ENCODE data around the gene WDR45B. TPM values are rescaled to one million over a fixed set of nuclear protein-coding genes. Genes with fewer than 3 reads are reported as not detected.

The WDR45B gene
- polyA plus RNA-seq, 1 donor from 2014 or later = 131 TPM

DNA sequence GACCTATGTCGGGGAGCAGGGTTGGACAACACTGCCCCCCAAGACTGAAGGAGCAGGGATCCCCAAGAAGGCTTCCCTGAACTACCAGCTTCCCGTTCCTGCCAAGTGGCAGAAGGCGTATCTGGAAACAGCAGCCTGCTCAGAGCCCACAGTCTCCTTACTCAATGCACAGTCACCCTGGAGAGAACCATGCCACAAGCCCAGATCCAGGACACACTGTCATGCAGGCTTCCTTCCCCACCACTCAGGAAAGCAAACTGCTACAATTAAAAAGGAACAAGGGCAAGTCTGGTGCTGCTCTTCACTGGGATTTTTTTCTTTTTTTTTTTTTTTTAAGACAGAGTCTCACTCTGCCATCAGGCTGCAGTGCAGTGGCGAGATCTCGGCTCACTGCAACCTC, 8.2 kb downstream of the WDR45B start:
- Histone ChIP-seq H3F3A (ENCODE audit: insufficient read depth, low read length, poor library complexity, severe bottlenecking) (no peaks in the 10 kb centered on the region), H3K9me2 (ENCODE audit: insufficient read depth, low read length) (no peaks in the 10 kb centered on the region), H3K27me3 (ENCODE audit: insufficient read depth, low read depth, low read length) (no peaks in the 10 kb centered on the region), H2AFZ (ENCODE audit: low read depth, low read length) (no peak overlapping the region), H3K36me3 (ENCODE audit: insufficient read depth, low read length) (no peaks in the 10 kb centered on the region), H3K4me3 (ENCODE audit: low read length) (no peak overlapping the region), H4K20me1 (ENCODE audit: insufficient read depth) (no peaks in the 10 kb centered on the region), H3K9ac (ENCODE audit: low read length) (no peak overlapping the region), H3K4me2 (ENCODE audit: low read length) (no peak overlapping the region), H3K79me2 (replicated peaks; ENCODE audit: insufficient read depth, low read length) (peaks cover 47% of the 10 kb centered on the region), H3K9me3 (ENCODE audit: low read length) (no peaks in the 10 kb centered on the region), H3K27ac (ENCODE audit: low read length) (no peak overlapping the region)
- TF ChIP-seq EZH2 (IDR thresholded peaks at IDR 0.05; ENCODE audit: borderline replicate concordance, insufficient read depth, low read length, poor library complexity, severe bottlenecking) (no peak), EP300 (conservative IDR thresholded peaks at IDR 0.05; ENCODE audit: poor library complexity, severe bottlenecking) (no peak), TAF1 (IDR thresholded peaks at IDR 0.05; ENCODE audit: low read depth) (no peak), POLR2AphosphoS5 (IDR thresholded peaks at IDR 0.05) (no peak), RAD21 (conservative IDR thresholded peaks at IDR 0.05) (no peak)
- TF ChIP-seq, protein P1, sequence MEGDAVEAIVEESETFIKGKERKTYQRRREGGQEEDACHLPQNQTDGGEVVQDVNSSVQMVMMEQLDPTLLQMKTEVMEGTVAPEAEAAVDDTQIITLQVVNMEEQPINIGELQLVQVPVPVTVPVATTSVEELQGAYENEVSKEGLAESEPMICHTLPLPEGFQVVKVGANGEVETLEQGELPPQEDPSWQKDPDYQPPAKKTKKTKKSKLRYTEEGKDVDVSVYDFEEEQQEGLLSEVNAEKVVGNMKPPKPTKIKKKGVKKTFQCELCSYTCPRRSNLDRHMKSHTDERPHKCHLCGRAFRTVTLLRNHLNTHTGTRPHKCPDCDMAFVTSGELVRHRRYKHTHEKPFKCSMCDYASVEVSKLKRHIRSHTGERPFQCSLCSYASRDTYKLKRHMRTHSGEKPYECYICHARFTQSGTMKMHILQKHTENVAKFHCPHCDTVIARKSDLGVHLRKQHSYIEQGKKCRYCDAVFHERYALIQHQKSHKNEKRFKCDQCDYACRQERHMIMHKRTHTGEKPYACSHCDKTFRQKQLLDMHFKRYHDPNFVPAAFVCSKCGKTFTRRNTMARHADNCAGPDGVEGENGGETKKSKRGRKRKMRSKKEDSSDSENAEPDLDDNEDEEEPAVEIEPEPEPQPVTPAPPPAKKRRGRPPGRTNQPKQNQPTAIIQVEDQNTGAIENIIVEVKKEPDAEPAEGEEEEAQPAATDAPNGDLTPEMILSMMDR (IDR thresholded peaks at IDR 0.05; ENCODE audit: poor library complexity, severe bottlenecking) = no peak

DNA sequence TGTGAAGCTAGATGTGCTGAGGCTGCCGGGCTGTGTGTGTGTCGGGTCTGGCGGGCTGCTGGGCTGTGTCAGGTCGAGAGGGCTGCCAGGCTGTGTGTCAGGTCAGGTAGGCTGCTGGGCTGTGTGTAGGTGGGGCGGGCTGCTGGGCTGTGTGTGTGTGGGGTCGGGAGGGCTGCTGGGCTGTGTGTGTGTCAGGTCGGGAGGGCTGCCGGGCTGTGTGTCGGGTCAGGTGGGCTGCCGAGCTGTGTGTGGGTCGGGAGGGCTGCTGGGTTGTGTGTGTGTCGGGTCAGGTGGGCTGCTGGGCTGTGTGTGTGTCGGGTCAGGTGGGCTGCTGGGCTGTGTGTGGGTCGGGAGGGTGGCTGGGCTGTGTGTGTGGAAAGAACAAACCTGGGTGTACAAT, 8.6 kb downstream of the WDR45B start:
- H3K9me2 ChIP-seq (ENCODE audit: insufficient read depth, low read length) = no peaks in the 10 kb centered on the region
- peaks cover 49% of the 10 kb centered on the region for H3K79me2 ChIP-seq (replicated peaks; ENCODE audit: insufficient read depth, low read length)
- H3K4me3 ChIP-seq (ENCODE audit: low read length) = no peak overlapping the region
- H3K4me2 ChIP-seq (ENCODE audit: low read length) = no peak overlapping the region
- H3K27me3 ChIP-seq (ENCODE audit: insufficient read depth, low read depth, low read length) = no peaks in the 10 kb centered on the region
- no peaks in the 10 kb centered on the region for H4K20me1 ChIP-seq (ENCODE audit: insufficient read depth)
- no peaks in the 10 kb centered on the region for H3F3A ChIP-seq (ENCODE audit: insufficient read depth, low read length, poor library complexity, severe bottlenecking)
- no peaks in the 10 kb centered on the region for H3K9me3 ChIP-seq (ENCODE audit: low read length)
- H2AFZ ChIP-seq (ENCODE audit: low read depth, low read length) = no peak overlapping the region
- no peak overlapping the region for H3K27ac ChIP-seq (ENCODE audit: low read length)
- H3K9ac ChIP-seq (ENCODE audit: low read length) = no peak overlapping the region
- no peaks in the 10 kb centered on the region for H3K36me3 ChIP-seq (ENCODE audit: insufficient read depth, low read length)
- TF ChIP-seq, protein P2, sequence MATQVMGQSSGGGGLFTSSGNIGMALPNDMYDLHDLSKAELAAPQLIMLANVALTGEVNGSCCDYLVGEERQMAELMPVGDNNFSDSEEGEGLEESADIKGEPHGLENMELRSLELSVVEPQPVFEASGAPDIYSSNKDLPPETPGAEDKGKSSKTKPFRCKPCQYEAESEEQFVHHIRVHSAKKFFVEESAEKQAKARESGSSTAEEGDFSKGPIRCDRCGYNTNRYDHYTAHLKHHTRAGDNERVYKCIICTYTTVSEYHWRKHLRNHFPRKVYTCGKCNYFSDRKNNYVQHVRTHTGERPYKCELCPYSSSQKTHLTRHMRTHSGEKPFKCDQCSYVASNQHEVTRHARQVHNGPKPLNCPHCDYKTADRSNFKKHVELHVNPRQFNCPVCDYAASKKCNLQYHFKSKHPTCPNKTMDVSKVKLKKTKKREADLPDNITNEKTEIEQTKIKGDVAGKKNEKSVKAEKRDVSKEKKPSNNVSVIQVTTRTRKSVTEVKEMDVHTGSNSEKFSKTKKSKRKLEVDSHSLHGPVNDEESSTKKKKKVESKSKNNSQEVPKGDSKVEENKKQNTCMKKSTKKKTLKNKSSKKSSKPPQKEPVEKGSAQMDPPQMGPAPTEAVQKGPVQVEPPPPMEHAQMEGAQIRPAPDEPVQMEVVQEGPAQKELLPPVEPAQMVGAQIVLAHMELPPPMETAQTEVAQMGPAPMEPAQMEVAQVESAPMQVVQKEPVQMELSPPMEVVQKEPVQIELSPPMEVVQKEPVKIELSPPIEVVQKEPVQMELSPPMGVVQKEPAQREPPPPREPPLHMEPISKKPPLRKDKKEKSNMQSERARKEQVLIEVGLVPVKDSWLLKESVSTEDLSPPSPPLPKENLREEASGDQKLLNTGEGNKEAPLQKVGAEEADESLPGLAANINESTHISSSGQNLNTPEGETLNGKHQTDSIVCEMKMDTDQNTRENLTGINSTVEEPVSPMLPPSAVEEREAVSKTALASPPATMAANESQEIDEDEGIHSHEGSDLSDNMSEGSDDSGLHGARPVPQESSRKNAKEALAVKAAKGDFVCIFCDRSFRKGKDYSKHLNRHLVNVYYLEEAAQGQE (IDR thresholded peaks at IDR 0.05; ENCODE audit: borderline replicate concordance) = no peak
- TF ChIP-seq EZH2 (IDR thresholded peaks at IDR 0.05; ENCODE audit: borderline replicate concordance, insufficient read depth, low read length, poor library complexity, severe bottlenecking) (no peak), MXI1 (conservative IDR thresholded peaks at IDR 0.05; ENCODE audit: poor library complexity, severe bottlenecking) (no peak), EP300 (conservative IDR thresholded peaks at IDR 0.05; ENCODE audit: poor library complexity, severe bottlenecking) (no peak), TAF1 (IDR thresholded peaks at IDR 0.05; ENCODE audit: low read depth) (no peak), POLR2AphosphoS5 (IDR thresholded peaks at IDR 0.05) (no peak), SMC3 (conservative IDR thresholded peaks at IDR 0.05; ENCODE audit: poor library complexity) (no peak), RAD21 (conservative IDR thresholded peaks at IDR 0.05) (no peak)
- TF ChIP-seq, protein P1 (IDR thresholded peaks at IDR 0.05; ENCODE audit: poor library complexity, severe bottlenecking) = no peak
